Nucleus accumbens (tissue), 56 donors: ENCODE data around the gene NIM1K.
A peak's percentile ranks its signal among the peaks of the same experiment; 100 is the strongest.
"Not testable (repeated sequence)": the region's sequence is repeated elsewhere in the genome, so short reads cannot be mapped to it uniquely, and the experiment has no call there.

Source experiments
- DNase-seq, 56 donors: peaks; one replicate each; lab custom pipeline; 2025; lab: John Stamatoyannopoulos, UW

Gene NIM1K

DNA sequence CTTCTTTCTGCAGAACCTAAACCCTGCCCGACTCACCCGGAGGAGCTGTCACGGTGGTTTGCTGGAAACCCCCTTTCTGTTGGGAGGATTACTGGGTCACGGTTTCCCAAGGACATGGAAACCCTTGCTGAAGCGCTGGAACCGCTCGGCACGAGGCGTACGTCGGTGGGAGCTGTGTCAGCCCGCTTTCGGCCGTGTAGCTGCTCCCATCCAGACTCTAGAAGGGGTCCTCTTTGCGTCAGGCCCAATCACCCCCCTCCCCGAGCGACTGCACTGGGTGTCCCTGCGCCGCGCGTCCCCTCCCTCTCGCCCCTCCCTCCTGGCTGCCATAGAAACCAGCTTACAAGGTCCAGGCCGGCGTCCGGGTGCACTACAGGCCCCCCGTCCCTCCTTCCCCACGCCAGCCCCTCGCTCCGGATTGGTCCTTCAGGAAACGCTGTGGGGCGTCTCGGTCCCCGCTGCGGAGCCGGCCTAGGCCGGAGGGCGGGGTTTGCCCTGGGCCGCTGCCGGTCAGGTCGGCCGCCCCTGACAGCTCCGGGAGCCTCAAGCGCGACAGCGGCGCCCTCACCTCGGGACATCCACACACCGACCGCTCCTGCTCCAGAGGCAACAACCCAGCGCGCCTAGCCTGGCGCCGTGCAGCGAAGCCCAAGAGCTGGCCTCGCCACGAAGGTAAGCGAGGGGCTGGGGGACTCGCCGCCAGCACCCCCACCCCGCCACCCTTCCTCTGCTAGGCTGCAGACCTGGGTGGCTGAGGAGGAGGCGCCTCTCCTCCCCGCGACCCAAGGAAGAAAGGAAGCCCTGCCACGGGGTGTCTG is at the start of gene NIM1K:
Gene NIM1K (plus strand): TSS at position 486 of the 818 bp plus-strand sequence. CDS start 53,551 bp downstream, outside the sequence.
- peak; percentile 38 to 96 (median 85) for DNase-seq

DNA sequence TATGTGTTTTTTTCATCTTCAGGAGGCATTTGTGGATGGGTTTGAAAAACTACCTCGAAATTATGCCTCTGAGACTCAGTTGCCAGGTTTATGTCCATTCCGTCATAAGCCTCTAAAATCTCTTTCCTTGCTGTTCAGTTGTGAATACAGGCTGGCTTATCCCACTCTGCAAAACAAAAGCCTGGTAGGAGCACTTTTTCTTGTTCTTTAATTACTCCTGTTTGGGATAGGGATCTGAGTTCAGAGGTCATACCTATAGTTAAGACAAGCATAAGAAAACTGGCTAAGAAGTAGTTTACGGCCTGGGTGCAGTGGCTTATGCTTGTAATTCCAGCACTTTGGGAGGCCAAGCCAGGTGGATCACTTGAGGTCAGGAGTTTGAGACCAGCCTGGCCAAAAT is 47.0 kb upstream of the NIM1K start:
- DNase-seq, result no peak

DNA sequence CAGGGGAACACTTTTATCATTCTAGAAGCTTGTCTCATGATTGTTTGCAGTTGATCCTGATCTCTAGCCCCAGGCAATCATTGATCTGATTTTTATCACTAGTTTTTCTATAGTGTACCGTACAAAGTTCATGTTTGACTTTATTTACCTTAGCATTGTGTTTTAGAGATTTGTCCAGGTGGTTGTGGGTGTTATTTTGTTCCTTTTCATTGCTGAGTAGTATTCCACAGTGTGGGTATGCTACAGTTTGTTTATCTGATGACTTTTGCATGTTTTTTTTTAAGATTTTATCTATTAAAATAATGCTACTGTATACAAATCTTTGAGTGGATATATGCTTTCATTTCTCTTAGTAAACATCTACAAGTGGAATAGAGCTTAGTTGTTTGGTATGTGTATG is 45.1 kb upstream of the NIM1K start:
- no peak for DNase-seq

DNA sequence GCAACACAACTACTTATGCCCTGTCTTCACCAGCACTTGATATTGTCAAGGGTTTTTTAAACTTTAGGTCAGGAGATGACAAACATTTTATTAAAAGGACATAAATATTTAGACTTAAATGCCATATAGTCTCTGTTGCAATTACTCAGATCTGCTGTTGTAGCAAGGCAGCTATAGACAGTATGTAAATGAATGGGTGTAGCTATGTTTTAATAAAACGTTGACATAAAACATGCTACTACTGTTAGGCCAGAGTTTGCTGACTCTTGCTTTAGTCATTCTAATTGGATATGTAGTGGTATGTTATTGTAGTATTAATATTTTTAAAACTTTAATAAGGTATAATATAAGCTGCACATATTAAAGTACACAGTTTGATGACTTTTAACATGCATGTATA is 43.6 kb upstream of the NIM1K start:
- DNase-seq, result no peak

DNA sequence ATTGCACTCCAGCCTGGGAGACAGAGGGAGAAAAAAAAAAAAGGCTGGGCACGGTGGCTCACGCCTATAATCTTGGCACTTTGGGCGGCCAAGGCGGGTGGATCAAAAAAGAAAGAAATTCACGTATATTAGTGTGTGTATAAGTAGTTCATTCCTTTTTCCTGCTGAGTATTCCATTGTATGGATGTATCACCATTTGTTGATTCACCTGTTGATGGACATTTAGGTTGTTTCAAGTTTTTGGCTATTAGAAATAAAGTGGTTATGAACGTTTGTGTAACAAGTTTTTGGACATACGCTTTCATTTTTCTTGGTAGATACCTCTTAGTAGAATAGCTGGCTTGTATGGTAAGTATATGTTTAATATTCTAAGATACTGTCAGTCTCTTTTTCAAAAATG is 42.8 kb upstream of the NIM1K start:
- DNase-seq, result no peak

DNA sequence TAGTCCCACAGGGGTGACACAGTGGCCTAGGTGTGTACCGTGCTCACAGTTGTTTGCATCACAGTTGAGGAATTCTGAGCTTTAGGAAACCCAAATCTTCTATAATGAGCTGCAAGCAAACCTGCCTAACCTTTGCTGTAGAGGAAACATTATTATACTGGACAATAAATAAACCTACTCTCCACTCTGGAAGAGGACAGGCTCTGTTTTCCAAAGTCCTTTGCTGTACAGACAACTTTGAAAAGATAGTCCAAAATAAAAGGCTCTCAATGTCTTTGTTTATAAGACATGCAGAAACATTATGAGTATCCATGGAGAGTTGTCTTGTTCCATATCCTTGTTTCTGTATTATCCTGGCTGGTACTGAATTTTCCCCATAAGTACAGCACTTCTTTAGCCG is 42.0 kb upstream of the NIM1K start:
- no peak for DNase-seq

DNA sequence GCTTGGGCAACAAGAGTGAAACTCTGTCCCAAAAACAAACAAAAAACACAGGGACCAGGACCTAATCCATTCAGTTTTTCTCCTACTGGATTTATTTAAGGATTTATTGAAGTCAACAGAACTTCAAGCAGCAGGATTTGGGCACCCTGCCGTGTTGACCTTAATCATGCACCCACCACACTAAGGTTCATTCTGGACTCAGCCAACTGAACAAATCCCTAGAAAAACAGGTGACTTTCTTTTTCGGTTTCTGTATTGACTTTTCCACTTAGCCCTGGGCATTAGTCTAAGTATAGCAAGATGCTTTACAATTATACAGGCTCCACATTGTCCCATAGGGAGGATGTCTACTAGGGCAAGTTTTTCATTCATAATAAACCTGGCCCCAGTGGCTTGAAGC is 41.3 kb upstream of the NIM1K start:
- DNase-seq, result no peak

DNA sequence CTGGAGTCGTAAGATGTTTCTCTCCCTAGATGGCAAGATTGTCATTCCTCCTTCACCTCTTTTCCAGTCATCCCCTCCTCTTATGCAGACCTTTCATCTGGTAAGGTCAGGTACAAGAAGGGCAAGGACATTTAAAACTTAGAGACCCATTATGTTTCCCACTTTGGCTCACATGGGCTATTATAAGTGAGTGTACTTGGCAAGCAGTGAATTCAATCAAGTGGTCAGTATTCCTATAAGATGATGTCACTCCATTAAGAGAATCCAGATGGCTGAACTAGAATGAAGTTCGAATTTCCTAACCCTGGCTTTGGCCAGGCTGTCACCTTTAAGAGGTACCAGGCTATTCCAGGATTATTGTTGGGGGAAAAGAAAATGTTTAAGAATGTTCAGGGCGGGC is 39.1 kb upstream of the NIM1K start:
- no peak for DNase-seq

DNA sequence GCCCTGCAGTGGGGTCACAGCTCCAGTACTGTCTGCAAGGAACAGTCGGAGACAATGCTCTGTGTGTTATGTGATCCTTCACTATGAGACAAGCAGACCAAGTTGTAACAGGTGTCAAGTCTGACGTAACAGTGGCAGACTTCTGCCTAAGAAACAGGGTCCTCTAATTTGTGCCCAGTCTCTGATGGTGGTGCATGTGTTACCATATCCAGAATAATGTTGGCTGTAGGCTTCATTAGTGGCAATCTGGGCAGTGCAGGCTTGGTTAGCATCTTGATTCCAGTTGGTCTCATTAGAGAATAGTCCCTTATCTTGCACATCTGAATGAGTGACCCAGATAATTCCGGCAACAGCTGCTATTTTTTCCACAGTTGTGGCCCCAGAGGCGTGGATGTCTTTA is 37.6 kb upstream of the NIM1K start:
- no peak for DNase-seq

DNA sequence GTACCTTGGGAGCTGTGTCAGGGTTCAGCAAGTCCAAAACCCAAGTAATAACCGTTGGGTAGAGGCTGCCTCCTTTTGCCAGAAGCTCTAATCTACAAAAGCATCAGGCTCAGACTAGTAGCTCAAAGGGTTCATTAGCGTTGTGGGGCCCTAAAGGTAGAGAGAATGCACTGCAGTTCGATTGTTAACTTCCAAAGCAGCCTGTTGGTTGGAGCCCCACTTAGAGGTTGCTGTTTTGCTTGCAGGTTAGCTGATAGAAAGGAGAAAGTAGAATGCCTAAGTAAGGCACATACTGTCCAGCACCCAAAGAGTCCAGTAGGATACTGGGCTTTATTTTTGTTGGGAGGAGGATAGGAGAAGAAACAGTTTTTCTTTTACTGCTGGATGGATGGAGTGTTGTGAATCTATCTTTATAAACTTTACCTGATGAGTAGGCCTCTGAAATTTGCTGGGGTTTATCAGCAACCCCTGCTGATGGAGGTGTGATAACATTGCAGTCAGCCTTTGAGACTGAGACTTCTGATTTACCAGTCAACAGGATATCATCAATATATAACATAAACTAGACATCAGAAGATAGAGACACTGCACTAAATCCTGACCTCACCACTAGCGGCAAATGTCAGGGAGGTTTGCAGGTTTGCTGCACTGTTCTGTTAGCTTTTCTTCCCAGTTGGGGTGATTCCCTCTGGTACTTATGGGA is 36.5 kb upstream of the NIM1K start:
- no peak for DNase-seq

DNA sequence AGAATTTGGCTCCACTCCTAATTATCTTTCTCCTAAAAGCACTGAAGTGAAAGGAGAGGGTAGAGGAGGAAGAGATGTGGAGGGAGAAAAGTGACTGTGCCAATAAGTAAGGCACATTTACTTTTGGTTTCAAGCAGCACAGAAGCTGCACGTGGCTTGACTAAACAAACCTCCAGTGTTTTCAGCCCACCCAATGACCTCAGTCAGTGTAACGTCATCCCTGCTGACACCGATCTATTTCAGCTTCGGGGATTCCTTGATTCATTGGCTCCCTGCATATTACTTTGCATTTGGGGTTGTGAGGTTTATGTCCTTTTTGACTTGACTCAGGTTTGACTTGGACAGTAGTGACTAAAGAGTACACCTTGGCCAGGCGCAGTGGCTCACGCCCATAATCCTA is 35.6 kb upstream of the NIM1K start:
- DNase-seq, result peak in 21 of 56 donors; percentile 1 to 57 (median 9)

DNA sequence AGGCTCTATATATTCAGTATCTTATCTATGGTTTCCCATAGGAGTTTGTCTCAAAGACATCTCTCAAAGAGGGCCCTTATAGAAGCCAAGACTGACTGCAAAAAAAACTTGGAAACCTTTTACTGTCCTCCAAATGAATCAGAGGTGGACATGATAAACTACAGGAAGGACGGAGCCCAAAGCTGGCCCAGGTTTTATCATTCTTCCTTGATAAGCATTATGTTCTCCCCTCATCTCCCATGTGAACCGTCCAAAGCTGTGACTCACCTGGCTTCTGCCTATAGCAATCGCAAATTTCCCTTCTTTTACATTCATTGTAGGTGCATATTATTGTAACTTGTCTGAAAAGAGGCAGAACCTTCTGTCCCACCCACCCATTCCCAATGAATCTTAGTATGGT is 35.0 kb upstream of the NIM1K start:
- no peak for DNase-seq

DNA sequence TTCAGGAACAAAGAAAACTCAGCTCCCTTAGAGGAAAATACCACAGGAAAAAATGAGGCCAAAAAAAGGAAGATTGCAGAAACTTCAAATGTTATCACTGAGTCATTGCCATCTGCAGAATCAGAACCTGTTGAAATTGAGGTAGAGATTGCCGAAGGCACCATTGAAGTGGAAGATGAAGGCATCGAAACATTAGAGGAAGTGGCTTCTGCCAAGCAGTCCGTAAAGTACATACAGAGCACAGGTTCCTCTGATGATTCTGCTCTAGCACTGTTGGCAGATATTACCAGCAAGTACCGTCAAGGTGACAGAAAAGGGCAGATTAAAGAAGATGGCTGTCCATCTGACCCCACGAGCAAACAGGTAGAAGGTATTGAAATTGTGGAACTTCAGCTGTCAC is 30.8 kb upstream of the NIM1K start:
- DNase-seq, result no peak

DNA sequence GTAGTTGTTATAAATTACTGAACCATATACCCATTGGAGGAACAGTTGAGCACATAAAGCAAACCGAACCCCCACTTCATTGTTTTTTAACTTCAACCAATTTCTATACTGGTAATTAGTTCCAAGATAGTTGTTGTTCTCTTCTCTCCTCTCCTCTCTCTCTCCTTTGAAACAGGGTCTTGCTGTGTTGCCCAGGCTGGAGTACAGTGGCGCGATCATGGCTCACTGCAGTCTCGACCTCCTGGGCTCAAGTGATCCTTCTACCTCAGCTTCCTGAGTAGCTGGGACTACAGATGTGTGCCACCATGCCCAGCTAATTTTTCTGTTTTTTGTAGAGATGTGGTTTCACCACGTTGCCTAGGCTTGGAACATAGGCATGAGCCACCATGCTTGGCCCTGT is 27.2 kb upstream of the NIM1K start:
- not testable (repeated sequence) for DNase-seq

DNA sequence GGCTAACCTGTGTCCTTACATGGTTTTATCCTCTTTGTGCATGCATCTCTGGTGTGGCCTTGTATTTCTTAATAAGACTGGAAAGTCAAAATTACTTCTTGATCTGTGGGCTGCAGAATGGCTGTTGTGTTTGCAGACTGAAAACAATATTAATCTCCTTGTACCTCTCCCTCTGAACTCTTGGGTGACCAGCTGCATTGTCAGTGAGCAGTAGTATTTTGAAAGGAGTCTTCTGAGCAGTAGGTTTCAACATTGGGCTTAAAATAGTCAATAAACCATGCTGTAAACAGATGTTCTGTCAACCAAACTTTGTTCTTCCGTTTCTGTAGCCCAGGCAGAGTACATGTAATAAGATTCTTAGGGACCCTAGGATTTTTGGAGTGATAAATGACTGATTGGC is 26.7 kb upstream of the NIM1K start:
- no peak for DNase-seq

DNA sequence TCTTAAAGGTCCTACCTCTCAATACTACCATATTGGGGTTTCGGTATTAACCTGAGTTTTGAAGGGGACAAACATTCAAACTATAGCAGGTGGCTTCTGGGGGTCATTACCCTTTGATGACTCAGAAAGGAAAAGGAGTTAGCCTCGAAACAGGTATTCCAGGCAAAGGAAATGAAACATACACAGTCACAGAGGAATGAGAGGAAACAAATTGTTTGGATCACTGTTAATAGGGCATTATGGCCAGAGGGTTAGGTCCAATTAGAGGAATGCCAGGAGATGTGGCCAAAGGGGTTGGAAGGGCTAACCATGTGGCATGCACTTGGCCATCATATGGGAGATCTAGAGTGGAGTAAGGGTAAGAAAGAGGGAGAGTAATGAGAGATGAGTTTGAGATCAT is 23.9 kb upstream of the NIM1K start:
- DNase-seq, result no peak

DNA sequence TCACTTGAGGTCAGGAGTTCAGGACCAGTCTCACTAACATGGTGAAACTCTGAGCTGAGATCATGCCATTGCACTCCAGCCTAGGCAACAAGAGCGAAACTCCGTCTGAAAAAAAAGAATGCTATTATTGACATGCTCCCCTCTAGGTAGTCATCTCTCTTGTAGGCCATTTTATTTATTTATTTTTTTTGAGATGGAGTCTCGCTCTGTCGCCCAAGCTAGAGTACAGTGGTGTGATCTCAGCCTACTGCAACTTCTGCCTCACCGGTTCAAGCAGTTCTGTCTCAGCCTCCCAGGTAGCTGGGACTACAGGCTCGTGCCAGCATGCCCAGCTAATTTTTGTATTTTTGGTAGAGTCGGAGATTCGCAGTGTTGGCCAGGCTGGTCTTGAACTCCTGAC is 20.6 kb upstream of the NIM1K start:
- no peak for DNase-seq

DNA sequence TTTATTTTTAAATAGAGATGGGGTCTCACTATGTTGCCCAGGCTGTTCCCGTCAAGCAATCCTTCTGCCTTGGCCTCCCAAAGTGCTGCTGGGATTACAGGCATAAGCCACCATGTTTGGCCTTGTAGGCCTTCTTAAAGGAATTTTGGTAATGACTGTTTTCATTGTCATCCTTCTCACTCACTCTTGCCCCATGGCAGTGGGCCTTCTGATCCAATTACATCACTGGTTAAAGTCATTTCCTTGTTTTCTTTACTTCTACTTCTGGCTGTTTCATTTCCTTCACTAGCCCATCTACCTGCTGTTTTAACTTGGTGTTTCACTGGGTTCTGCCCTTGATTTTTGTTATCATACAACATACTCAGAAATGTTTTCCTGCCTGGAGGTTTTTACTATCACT is 20.1 kb upstream of the NIM1K start:
- DNase-seq, result no peak

DNA sequence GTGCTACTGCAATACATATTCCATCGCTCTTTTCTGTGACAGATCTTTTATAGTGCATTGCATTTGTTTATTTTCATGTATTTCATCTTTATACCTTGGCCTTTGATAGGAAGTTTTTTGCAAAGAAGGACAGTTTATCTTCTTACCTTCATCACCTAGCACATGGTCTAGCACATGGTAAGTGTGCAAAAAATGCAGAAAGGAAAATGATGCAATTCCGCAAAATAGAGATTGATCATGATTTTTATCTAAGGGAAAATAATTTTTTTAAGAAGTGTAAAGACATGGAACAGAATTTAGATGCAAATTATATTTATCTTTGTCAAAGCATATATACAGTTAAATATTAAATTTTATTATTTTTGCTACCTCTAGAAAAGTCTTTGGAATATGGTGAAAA is 19.2 kb upstream of the NIM1K start:
- DNase-seq, result no peak

DNA sequence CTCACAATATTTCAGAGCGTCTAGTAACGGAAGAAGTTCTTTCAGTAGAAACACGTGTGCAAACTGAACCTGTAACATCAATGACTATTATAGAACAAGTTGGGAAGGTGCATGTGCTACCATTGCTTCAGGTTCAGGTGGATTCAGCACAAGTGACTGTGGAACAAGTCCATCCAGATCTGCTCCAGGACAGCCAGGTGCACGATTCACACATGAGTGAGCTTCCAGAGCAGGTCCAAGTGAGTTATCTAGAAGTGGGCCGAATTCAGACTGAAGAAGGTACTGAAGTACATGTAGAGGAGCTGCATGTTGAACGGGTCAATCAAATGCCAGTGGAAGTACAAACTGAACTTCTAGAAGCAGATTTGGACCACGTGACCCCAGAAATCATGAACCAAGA is 17.4 kb upstream of the NIM1K start:
- no peak for DNase-seq

DNA sequence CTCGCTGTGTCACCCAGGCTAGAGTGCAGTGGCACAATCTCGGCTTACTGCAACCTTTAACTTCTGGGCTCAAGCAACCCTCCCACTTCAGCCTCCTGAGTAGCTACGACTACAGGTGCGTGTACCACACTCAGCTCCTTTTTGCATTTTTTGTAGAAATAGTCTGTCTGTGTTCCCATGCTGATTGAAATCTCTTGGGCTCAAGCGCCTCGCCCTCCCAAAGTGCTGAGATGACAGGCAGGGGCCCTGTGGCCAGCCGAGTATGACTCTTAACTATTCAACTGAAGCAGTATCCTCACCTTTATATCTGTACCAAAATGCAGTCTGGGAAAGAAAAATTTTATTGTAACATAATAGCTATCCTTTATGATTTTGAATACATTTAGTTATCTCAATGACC is 12.2 kb upstream of the NIM1K start:
- no peak for DNase-seq

DNA sequence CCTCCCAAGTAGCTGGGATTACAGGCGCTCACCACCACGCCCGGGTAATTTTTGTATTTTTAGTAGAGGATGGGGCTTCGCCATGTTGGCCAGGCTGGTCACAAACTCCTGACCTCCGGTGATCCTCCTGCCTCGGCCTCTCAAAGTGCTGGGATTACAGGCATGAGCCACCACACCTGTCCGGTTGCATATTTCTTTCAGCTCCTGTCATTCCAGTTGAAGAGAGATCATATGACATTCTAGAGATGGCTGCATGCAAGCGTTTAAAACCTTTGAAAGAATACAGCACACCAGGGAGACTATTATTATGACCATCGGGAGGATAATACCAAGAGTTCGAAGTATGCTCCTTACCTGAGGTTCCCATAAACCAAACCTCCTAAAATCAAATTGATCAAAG is 9.6 kb upstream of the NIM1K start:
- DNase-seq, result no peak
